Colonic mucosa (tissue), 4 donors: ENCODE measurements around the gene APH1A. TPM values are rescaled to one million over a fixed set of nuclear protein-coding genes. Genes with fewer than 3 reads are reported as not detected.

Source experiments
- DNase-seq: peaks from one replicate; pipeline ENCODE4 v3.0.0-alpha.2; 2020
- H3K27ac ChIP-seq: fragments of 200-600 bp; one replicate; pipeline ENCODE4 v1.8.0; 2021
- H3K27me3 ChIP-seq: fragments of 200-600 bp; one replicate; pipeline ENCODE4 v1.8.0; 2021
- H3K36me3 ChIP-seq: fragments of 200-600 bp; one replicate; pipeline ENCODE4 v1.8.0; 2021
- H3K4me1 ChIP-seq: fragments of 200-600 bp; one replicate; pipeline ENCODE4 v1.8.0; 2021; ENCODE audit warnings: mild to moderate bottlenecking
- H3K4me3 ChIP-seq: fragments of 200-600 bp; one replicate; pipeline ENCODE4 v1.8.0; 2021
- H3K9ac ChIP-seq, 2 donors: one replicate each; pipeline ENCODE4 v1.7.0; 2013; ENCODE audit warnings: control low read depth in 2 of 2, low read depth in 2 of 2, low read length in 2 of 2
- H3K9me3 ChIP-seq: fragments of 200-600 bp; one replicate; pipeline ENCODE4 v1.8.0; 2021
- CTCF ChIP-seq: fragments of 200-600 bp; IDR thresholded peaks from one replicate; pipeline ENCODE4 v1.8.0; 2022; ENCODE audit warnings: antibody characterized with exemption, mild to moderate bottlenecking
- intact Hi-C: fragments of 100-400 bp; cut with DNase I; formaldehyde crosslinking; loops from one replicate; pipeline ENCODE4 v1.14.1; 2022
- total RNA-seq, 2 donors: library from RNA; stranded (reverse); fragmentation: NEBNext Ultra II Directional in 1 of 2; extraction: Animal tissue kit (Norgen Biotek cat#: 25700) in 1 of 2; gene quantifications; one replicate each; pipeline ENCODE4 v1.2.1, GENCODE V29; 2021
- donor health status: healthy.
- donor health status: DM: no; HTN: no; CAD: no.
- donor health status: DM: no; HTN: no; CAD: no.

Gene APH1A
- total RNA-seq, 2 donors from 2014 or later: 180 to 209 TPM

GRCh38 chr1:150267896-150268295 lies 920 bp downstream of the APH1A start:
- no peaks in the 10 kb centered on the region for H3K27me3 ChIP-seq
- H3K27ac ChIP-seq: peak overlapping the region; percentile 88
- H3K9ac ChIP-seq: peak overlapping the region; percentile 94 to 96
- peaks cover 9% of the 10 kb centered on the region for H3K36me3 ChIP-seq
- TF ChIP-seq CTCF: no peak
- DNase-seq: no peak
- no peaks in the 10 kb centered on the region for H3K9me3 ChIP-seq
- intact Hi-C loops: no loop called here
- H3K4me1 ChIP-seq: peaks cover 7% of the 10 kb centered on the region
- H3K4me3 ChIP-seq: peak overlapping the region; percentile 89

- Histone ChIP-seq H3K9me3 (no peaks in the 10 kb centered on the region), H3K4me3 (no peak overlapping the region), H3K9ac (no peak overlapping the region), H3K27ac (no peak overlapping the region), H3K4me1 (peaks cover 7% of the 10 kb centered on the region), H3K36me3 (peaks cover 9% of the 10 kb centered on the region), H3K27me3 (no peaks in the 10 kb centered on the region)
- intact Hi-C loops: no loop called here
- no peak for DNase-seq
- TF ChIP-seq CTCF: no peak
These were observed 5.3 kb downstream of the APH1A start for GRCh38 chr1:150263549-150263948.

GRCh38 chr1:150262388-150263320 lies 6.2 kb downstream of the APH1A start:
- Histone ChIP-seq H3K9ac (peak overlapping the region in 1 of 2 donors; percentile 30), H3K4me1 (peaks cover 6% of the 10 kb centered on the region), H3K4me3 (no peak overlapping the region), H3K9me3 (no peaks in the 10 kb centered on the region), H3K27ac (no peak overlapping the region), H3K36me3 (peaks cover 9% of the 10 kb centered on the region), H3K27me3 (peaks cover under 1% of the 10 kb centered on the region)
- intact Hi-C loops: no loop called here
- TF ChIP-seq CTCF: no peak
- DNase-seq: no peak

- H3K4me1 ChIP-seq: peaks cover 4% of the 10 kb centered on the region
- no peak for TF ChIP-seq CTCF
- peaks cover 7% of the 10 kb centered on the region for H3K36me3 ChIP-seq
- peaks cover 4% of the 10 kb centered on the region for H3K27me3 ChIP-seq
- H3K27ac ChIP-seq: no peak overlapping the region
- H3K9ac ChIP-seq: no peak overlapping the region
- no peak overlapping the region for H3K4me3 ChIP-seq
- DNase-seq: no peak
- H3K9me3 ChIP-seq: no peaks in the 10 kb centered on the region
- intact Hi-C loops: no loop called here
These were observed 7.4 kb downstream of the APH1A start for GRCh38 chr1:150261367-150261766.

GRCh38 chr1:150259758-150260669 lies 8.8 kb downstream of the APH1A start:
- Histone ChIP-seq H3K4me1 (peaks cover 7% of the 10 kb centered on the region), H3K27ac (peak overlapping the region; percentile 55), H3K4me3 (no peak overlapping the region), H3K27me3 (peaks cover 4% of the 10 kb centered on the region), H3K9ac (peak overlapping the region in 1 of 2 donors; percentile 62), H3K9me3 (no peaks in the 10 kb centered on the region), H3K36me3 (no peaks in the 10 kb centered on the region)
- intact Hi-C loops: no loop called here
- TF ChIP-seq CTCF: no peak
- peak; percentile 80 for DNase-seq
